ENCODE data around the gene CNTNAP3.
"Not testable (repeated sequence)": the region's sequence is repeated elsewhere in the genome, so short reads cannot be mapped to it uniquely, and the experiment has no call there.

CNTNAP3 gene

GRCh38 chr9:39287980-39288379, at the start of gene CNTNAP3:
Gene CNTNAP3 (minus strand): TSS chr9:39288167. CDS start chr9:39288064, 103 bp downstream.
- DNase-seq (ENCODE audit: low spot score), result not testable (repeated sequence)

GRCh38 chr9:39279995-39280394, 8.0 kb downstream of the CNTNAP3 start:
- not testable (repeated sequence) for DNase-seq (ENCODE audit: low spot score)

DNA sequence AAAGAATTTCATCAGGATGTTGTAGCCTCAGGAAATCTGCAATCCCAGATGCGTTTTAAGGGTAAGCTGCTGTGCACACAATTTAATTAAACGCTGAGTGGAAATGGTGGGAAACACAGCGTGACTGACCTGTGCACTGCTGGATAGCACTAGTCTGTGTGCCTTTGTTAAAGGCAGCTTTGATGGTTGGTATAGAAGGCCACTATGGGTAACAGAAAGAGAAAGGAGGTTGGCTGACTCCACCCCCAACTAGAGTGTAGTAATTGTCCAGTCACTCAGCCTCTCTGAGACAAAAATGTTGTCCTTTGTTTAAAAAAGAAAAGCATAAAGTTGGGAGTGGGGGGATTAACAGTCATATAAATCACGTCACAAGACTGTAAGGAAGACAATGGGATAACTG, 45.5 kb downstream of the CNTNAP3 start:
- not testable (repeated sequence) for DNase-seq (ENCODE audit: low spot score)

- DNase-seq (ENCODE audit: low spot score), result not testable (repeated sequence)
Measured at GRCh38 chr9:39232130-39232991, 55.6 kb downstream of the CNTNAP3 start.

DNA sequence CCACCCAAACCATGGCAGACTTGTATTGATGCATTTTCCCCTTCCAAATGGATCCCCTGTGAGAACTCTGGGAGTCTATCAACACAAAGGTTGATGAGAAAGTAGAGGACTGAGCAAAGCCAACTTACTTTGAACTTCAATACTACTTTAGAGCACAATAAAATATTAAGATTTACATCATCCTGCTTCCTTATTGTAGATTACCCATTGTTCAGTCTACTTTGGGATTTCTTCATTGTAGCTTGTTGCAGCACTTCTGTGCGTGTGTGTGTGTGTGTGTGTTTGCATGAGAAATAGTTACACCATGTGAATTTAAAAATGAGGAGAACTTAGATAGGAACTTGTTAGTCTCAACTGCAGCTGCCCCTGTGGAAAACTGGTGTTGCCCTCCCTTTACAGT, 72.0 kb downstream of the CNTNAP3 start:
- not testable (repeated sequence) for DNase-seq (ENCODE audit: low spot score)

GRCh38 chr9:39209773-39210172, 78.2 kb downstream of the CNTNAP3 start:
- DNase-seq (ENCODE audit: low spot score), result not testable (repeated sequence)

- DNase-seq (ENCODE audit: low spot score), result not testable (repeated sequence)
Measured at GRCh38 chr9:39206643-39207042, 81.3 kb downstream of the CNTNAP3 start.

DNA sequence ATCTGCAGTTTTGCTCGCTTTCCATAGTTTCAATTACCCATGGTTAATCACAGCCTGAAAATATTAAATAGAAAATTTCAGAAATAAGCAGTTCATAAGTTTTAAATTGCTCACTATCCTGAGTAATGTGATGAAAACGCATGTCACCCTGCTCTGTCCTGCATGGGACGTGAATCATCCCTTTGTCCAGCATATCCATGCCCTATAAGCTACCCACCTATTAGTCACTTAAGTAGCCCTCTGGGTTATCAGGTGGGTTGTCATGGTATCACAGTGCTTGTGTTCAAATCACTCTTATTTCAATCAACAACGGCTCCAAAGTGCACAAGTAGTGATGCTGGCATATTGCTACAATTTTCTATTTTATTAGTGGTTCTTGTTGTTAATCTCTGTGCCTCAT, 82.1 kb downstream of the CNTNAP3 start:
- not testable (repeated sequence) for DNase-seq (ENCODE audit: low spot score)

GRCh38 chr9:39200412-39200811, 87.6 kb downstream of the CNTNAP3 start:
- not testable (repeated sequence) for DNase-seq (ENCODE audit: low spot score)

- DNase-seq (ENCODE audit: low spot score), result not testable (repeated sequence)
Measured at GRCh38 chr9:39198000-39198709, 89.8 kb downstream of the CNTNAP3 start.

- DNase-seq (ENCODE audit: low spot score), result not testable (repeated sequence)
Measured at GRCh38 chr9:39171370-39171769, 116.6 kb downstream of the CNTNAP3 start.

- not testable (repeated sequence) for DNase-seq (ENCODE audit: low spot score)
Measured at GRCh38 chr9:39157714-39158113, 130.3 kb downstream of the CNTNAP3 start.

DNA sequence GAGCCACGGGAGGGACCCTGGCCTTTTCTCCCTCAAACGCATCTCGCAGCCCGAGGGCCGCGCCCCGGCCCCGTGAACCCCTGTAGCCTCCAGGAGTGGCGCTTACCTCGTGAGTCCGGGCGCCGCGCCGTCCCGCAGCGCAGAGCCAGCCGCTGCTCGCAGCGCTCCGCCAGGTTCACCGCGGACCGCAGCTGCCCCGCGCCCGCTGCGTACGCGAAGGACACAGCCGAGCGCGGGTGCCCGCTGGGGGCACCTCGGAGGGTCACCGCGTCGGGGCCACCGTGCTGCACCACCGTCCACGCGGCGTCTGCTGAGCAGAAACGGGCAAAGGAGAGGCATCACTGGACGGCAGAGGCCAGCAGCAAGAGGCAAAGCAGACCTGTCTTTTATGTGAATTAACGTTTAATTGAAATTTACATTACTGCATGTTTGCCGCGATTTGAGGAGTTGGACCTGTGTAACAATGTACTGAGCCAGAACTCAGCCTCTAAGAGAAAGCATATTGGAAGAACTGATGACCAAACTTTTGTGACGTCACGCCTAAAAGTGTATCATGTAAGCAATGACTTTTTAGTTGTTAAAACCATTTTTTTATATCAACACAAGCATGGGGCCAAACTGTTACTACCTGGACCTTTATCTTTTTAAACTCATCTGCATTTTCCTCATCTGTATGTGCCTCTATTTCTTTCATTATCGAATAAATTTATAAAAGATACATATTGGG, 155.0 kb downstream of the CNTNAP3 start:
- not testable (repeated sequence) for DNase-seq (ENCODE audit: low spot score)

DNA sequence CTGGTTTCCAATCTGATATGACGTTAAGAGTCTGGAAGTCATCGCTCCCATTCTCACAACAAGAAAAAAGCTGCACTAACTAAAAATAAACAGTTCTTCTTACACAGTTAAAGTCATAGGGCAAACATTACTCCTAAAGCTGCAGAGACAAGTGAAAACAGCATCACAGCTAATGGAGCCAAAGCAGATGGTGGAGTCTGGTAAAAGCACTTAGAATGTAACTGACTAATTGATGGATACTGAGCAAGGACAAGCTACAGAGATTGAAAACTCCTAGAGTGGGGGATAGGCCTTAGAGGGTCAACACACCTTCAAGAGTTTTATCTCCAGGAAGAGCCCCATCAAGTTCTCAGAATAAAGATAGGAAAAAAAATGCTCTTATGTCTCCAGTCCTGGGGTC, 166.6 kb downstream of the CNTNAP3 start:
- DNase-seq (ENCODE audit: low spot score), result not testable (repeated sequence)

- not testable (repeated sequence) for DNase-seq (ENCODE audit: low spot score)
Measured at GRCh38 chr9:39111746-39112145, 176.2 kb downstream of the CNTNAP3 start.

DNA sequence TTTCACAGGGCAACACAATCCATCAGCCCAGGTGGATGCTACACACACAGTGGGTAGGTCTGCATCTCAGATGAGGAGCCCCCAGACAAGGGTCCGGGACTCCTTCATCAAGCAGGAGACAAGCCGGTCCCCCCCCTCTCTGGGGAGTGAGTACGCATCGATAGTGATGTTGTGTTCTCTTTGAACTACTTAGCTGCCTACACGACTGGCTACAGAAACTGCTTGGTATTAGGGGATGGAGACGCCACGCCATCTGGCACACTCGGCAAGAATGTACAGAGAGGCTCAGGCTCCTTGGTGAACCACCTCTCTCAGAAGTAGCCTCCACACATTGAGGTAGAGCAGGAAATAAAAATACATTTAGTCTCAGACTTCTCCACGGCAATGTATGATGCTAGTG, 179.8 kb downstream of the CNTNAP3 start:
- DNase-seq (ENCODE audit: low spot score), result no peak

DNA sequence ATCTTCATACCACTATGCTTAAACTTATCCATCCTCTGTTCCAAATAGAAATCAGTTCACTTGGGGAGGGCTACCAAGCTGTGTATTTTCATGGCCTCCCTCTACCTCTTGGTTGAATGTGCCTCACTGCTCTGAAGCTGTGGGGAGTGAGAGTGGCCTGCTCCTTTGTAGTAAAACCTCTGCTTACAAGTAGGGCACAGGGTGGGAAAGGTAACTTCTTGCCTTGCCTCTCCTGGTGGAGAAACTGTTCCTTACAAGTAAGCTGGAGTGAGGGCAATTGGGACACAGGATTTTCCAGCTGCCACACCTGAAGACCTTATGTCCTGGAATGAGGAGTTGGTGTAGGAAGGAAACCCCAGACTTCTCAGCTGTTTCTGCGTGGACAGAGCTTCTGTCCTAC, 190.8 kb downstream of the CNTNAP3 start:
- not testable (repeated sequence) for DNase-seq (ENCODE audit: low spot score)

GRCh38 chr9:39085311-39085710, 202.7 kb downstream of the CNTNAP3 start:
- not testable (repeated sequence) for DNase-seq (ENCODE audit: low spot score)

- not testable (repeated sequence) for DNase-seq (ENCODE audit: low spot score)
Measured at GRCh38 chr9:39082574-39082973, 205.4 kb downstream of the CNTNAP3 start.

DNA sequence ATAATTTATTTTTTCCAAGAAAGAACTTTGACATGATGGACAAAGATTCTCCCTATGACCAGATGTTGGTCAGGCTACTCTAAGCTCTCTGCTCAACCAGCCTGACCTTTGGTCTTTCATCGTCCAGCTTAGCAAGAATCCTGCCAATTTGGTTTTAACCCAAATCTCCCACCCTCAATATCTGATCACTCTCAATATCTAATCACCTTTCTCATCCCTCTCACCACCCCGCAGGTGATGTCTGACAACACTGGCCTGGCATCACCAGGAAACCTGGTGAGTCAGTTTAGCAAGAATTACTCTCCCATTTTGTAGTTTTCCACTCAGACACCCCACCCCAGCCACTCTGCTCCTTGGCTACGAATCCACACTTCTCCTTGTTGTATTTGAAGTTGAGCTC, 207.9 kb downstream of the CNTNAP3 start:
- not testable (repeated sequence) for DNase-seq (ENCODE audit: low spot score)

DNA sequence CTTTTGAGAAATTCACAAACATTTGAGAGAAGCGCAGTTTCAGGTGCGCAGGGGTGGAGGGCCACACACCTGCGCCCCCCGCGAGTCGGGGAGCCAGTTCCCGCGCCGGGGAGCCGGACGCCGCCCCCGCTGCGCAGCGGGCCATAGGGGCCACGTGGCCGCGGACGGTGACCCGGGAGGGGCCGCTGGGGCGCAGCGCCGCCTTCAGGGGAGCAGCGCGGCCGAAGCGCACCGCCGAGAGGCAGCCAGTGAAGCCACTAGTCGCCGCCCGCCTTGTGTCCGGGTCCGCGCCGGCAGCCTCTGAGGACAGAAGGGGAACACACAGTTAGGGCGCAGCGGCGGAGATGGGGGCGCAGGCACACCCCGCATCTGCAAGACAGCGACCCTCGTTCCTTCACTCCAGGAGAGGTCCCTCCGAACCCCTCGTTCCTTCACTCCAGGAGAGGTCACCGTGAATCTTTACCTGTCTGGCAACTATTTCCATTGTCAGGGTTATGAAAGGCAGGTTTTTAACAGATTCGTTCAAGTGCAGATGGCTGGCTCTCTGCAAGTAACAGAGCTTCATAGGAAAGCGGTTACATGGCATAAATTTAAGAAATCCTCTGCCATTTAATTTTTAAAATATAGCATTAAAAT, 209.2 kb downstream of the CNTNAP3 start:
- not testable (repeated sequence) for DNase-seq (ENCODE audit: low spot score)

DNA sequence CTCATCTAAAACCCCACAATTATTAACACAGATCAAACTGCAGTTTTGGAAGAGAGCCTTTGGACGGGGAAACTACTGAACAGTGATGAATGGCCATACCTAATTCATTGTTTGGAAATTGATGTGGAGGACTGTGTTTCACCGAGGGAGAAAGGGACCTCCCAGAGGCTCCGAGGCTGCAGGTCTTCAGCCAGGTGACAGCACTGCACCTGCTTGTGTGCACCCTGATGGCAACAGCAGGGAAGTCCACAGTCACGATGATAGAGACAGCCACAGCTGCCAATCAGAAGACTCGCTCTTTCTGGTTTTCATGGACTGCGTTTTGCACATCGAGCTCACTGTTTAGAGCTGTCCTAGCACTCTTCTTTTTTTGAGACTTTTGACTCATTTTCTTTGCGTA, 214.4 kb downstream of the CNTNAP3 start:
- not testable (repeated sequence) for DNase-seq (ENCODE audit: low spot score)
